Measurements from ENCODE around the gene OGFR.
"Not testable (repeated sequence)": the region's sequence is repeated elsewhere in the genome, so short reads cannot be mapped to it uniquely, and the experiment has no call there.

Gene OGFR

GRCh38 chr20:62852196-62852595, 47.6 kb downstream of the OGFR start:
- no peak for TF ChIP-seq CTCF (IDR thresholded peaks at IDR 0.05; ENCODE audit: low read depth, low read length)
- no peak overlapping the region for H3K4me3 ChIP-seq (ENCODE audit: low read depth, low read length)
- no peak for DNase-seq (ENCODE audit: low read depth, low spot score)
- in situ Hi-C loops (cut with HindIII; ENCODE audit: low sequenced_read_pairs): no loop called here

- in situ Hi-C loops (cut with HindIII; ENCODE audit: low sequenced_read_pairs): no loop called here
- TF ChIP-seq CTCF (IDR thresholded peaks at IDR 0.05; ENCODE audit: low read depth, low read length): no peak
- no peak overlapping the region for H3K4me3 ChIP-seq (ENCODE audit: low read depth, low read length)
- no peak for DNase-seq (ENCODE audit: low read depth, low spot score)
Observed at GRCh38 chr20:62852841-62853240, 48.2 kb downstream of the OGFR start.

GRCh38 chr20:62853304-62853703, 48.7 kb downstream of the OGFR start:
- H3K4me3 ChIP-seq (ENCODE audit: low read depth, low read length); DNase-seq (ENCODE audit: low read depth, low spot score); in situ Hi-C loops (cut with HindIII; ENCODE audit: low sequenced_read_pairs): not testable (repeated sequence)

GRCh38 chr20:62854121-62854520, 49.5 kb downstream of the OGFR start:
- DNase-seq (ENCODE audit: low read depth, low spot score): no peak
- no peak for TF ChIP-seq CTCF (IDR thresholded peaks at IDR 0.05; ENCODE audit: low read depth, low read length)
- in situ Hi-C loops (cut with HindIII; ENCODE audit: low sequenced_read_pairs): no loop called here
- no peak overlapping the region for H3K4me3 ChIP-seq (ENCODE audit: low read depth, low read length)

DNA sequence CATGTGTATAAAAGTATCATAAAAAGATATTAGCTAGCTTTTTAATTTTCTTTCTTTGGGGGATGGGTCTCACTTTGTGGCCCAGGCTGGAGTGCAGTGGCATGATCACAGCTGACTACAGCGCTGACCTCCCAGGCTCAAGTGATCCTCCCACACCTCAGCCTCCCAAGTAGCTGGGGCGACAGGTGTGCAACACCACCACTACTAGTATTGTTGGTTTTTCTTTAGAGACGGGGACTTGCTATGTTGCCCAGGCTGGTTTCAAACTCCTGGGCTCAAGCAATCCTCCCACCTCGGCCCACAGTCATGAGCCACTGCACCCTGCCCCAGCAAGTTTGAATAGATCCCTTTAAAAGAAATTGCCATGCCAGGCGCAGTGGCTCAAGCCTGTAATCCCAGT, 50.5 kb downstream of the OGFR start:
- no peak for DNase-seq (ENCODE audit: low read depth, low spot score)
- in situ Hi-C loops (cut with HindIII; ENCODE audit: low sequenced_read_pairs): no loop called here
- no peak overlapping the region for H3K4me3 ChIP-seq (ENCODE audit: low read depth, low read length)
- no peak for TF ChIP-seq CTCF (IDR thresholded peaks at IDR 0.05; ENCODE audit: low read depth, low read length)

GRCh38 chr20:62856931-62857619, 52.4 kb downstream of the OGFR start:
- in situ Hi-C loops (cut with HindIII; ENCODE audit: low sequenced_read_pairs): no loop called here
- H3K4me3 ChIP-seq (ENCODE audit: low read depth, low read length): no peak overlapping the region
- no peak for TF ChIP-seq CTCF (IDR thresholded peaks at IDR 0.05; ENCODE audit: low read depth, low read length)
- no peak for DNase-seq (ENCODE audit: low read depth, low spot score)

DNA sequence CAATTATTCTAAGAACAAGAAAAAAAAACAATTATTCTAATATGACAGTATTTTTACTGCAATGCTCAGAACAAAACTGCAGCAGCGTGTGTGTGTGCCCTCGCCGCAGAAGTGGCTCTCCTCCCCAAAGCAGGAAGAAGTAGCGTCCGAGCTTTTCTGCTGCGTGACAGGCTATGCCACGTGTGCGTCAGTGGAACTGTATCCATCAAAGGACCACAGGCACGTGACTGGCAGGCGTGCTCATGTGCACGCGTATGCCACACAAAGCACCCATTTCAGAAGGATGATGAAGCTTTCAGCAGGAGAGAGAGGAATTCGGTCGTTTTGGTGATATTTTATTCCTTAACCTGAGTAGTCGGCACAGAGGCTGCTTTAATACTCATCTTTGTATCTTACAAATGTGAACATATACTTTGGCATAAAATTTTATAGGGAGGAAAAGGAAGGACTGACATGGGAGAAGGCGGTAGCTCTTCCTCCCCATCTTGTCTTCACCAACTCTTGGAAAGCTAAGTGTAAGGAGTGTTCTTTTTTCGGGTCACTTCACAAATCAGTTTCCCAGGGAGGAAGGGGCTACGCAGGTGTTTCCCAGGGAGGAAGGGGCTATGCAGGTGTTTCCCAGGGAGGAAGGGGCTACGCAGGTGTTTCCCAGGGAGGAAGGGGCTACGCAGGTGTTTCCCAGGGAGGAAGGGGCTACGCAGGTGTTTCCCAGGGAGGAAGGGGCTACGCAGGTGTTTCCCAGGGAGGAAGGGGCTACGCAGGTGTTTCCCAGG, 53.6 kb downstream of the OGFR start:
- no peak for TF ChIP-seq CTCF (IDR thresholded peaks at IDR 0.05; ENCODE audit: low read depth, low read length)
- in situ Hi-C loops (cut with HindIII; ENCODE audit: low sequenced_read_pairs): no loop called here
- H3K4me3 ChIP-seq (ENCODE audit: low read depth, low read length): no peak overlapping the region
- DNase-seq (ENCODE audit: low read depth, low spot score): no peak
